ENCODE measurements around the gene UBR3. TPM values are rescaled to one million over a fixed set of nuclear protein-coding genes. Genes with fewer than 3 reads are reported as not detected.

The UBR3 gene
- total RNA-seq, 2 donors from 2014 or later = 49.2 to 54.2 TPM

DNA sequence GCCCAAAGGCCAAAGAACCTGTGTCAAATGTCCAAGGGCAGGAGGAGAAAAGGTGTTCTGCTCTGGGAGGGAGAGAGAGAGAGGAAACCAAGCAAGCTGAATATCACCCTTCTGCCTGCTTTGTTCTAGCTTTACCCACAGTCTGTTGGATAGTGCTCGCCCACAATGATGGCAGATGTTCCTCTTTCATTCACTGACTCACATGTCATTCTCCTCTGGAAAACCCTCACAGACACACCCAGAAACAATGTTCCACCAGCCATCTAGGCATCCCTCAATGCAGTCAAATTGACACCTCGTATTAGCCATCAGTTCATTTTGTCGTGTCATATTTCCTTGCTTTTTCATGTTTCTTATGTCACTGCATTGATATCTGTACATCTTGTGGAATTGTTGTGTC, 150.3 kb downstream of the UBR3 start:
- no peak for DNase-seq (ENCODE audit: low spot score)
- intact Hi-C loops (cut with DNase I) = no loop called here

DNA sequence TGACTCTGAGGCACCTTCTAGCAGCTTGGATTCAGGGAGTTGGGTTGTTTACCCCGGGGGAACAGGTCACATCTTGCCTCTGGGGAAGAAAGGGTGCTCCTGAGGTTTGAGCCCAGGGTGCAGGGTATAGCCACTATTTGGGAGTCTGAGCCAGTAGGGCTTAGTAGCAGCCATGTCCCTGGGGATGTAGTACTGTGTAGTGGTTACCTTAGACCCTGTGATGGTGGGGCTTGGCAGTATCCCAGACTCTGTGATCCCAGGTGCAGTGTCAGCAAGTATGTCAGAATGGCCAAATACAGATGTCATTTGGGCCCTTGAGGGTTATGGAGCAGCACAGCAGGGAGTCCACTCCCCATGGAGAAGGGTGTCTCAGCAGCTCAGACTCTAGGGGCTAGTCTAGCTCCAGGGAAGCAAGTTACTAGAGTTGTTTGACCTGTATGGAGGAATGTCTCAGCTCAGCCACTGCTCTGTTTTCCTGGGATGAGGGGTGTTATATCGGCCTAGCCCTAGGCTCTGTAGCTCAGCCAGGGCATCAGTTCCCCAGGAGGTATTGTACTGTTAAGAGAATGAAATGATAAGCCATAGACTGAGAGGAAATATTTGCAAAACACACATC, 151.3 kb downstream of the UBR3 start:
- DNase-seq (ENCODE audit: low spot score) = no peak
- intact Hi-C loops (cut with DNase I) = no loop called here

DNA sequence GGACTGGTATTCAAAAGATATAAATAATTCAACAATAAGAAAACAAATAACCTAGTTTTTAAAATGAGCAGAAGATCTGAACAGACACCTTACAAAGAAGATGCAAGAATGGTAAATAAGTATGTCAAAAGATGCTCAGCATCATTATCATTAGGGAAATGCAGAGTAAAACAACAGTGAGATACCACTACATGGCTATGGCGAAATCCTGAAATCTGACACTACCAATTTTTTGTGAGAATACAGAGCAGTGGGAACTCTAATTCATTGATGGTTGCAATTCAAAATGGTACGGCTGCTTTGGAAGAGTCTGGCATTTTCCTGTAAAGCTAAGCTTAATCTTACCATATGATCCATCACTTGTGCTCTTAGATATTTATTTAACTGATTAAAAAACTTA, 151.8 kb downstream of the UBR3 start:
- no peak for DNase-seq (ENCODE audit: low spot score)
- intact Hi-C loops (cut with DNase I) = no loop called here

DNA sequence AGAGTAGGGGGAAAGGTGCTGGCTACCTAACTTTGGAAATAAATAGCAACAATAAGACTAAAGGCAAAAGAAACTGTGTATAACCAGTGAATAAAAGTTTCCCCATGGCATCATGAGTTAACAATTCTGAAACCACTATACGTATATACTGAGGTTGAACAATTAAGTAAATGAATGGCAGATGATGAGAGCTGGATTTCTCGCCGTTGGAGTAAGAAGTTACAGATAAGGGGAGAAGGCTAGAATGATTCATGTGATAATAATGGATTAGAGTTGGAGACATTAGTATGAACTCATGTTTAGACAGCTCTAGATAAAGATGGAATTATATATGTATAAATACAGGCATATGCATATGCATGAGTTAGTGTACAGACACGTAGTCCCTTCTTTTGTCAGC, 152.7 kb downstream of the UBR3 start:
- DNase-seq (ENCODE audit: low spot score) = no peak
- intact Hi-C loops (cut with DNase I) = no loop called here

- no peak for DNase-seq (ENCODE audit: low spot score)
- intact Hi-C loops (cut with DNase I) = no loop called here
Observed at GRCh38 chr2:169980643-169981042, 153.4 kb downstream of the UBR3 start.

GRCh38 chr2:169982929-169983328, 155.7 kb downstream of the UBR3 start:
- intact Hi-C loops (cut with DNase I) = no loop called here

DNA sequence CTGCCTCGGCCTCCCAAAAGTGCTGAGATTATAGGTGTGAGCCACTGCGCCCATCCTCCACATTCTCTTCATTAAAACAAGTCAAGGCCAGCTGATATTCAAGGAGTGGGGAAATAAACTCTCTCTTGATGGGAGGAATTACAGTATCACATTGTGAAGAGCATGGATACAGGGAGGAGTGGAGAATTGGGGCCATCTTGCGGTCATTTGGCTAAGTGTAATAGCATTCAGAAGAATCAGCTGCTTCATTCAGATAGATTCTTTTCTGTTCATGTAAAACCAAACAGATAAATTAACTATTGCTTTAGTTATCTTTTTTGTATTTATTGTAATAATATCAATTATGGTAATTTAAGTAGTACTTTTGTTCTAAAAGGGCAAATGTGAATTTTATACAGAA, 156.3 kb downstream of the UBR3 start:
- intact Hi-C loops (cut with DNase I) = no loop called here
- DNase-seq (ENCODE audit: low spot score) = no peak

More at GRCh38 chr2:169982929-169983328, 155.7 kb downstream of the UBR3 start:
- no peak for DNase-seq (ENCODE audit: low spot score)

DNA sequence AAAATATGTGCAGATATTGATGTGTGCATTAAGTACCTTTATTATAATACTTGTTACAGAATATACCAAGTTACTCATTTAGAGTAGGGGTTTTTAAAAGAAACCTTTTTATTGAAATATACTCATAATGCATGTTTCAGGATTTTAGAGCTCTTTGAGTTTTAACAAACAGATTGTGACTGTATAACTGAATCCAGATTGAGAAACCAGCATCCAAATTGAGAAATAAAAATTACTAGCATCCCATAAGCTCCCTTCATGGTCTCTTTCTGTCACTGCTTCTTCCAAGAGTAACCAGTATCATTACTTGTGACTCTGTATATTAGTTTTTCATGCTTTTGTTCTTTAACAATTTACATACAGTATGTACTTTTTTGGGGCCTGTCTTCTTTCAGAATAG, 156.9 kb downstream of the UBR3 start:
- no peak for DNase-seq (ENCODE audit: low spot score)
- intact Hi-C loops (cut with DNase I) = no loop called here

DNA sequence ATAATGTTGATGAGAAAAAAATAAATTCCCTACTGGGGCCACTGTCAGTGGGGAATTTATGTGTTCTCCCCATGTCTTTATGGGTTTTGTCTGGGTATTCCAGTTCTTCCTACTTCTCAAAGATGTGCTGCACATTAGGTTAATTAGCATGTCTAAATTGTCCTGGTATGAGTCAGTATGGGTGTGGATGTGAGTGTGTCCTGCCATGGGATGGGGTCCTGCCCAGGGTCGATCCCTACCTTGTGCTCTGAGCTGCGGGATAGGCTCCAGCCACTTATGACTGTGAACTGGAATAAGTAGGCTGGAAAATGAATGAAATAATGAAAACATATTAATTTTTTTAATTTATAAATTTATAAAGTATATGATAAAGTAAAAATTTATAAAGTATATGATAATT, 167.5 kb downstream of the UBR3 start:
- DNase-seq (ENCODE audit: low spot score) = no peak
- intact Hi-C loops (cut with DNase I) = no loop called here

DNA sequence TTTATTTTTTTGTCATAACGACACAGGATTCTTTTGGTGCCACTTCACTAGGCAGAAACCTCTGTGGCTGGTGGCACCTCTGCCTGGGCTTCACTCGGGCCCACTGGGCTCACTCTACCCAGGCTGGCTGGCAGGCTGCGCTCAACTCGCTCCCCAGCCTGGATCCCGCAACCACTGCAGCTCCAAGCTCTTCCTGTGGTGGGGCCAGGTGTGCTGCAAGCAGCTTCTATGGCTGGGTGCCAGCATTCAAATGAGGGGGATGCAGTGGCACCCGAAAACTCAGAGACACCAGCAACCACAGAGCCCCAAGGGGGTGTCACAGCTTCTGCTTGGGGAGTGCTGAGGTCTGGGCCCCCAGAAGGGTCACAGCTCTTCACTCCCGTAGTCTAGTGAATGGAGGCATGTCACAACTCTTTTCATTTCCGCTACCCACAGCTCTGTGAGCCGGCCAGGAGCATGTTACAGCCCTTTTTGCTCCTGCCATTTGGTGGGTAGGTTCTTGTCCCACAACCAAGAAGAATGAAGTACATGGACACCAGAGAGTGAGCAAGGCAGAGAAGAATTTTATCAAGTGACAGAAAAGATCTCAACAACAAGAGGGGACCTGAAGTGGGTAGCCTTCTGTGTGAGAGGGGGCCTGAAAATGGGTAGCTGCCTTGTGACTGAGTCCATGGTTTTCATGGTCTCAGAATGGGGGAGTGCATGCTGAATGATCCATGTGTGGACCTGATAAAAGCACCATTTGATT, 170.1 kb downstream of the UBR3 start:
- intact Hi-C loops (cut with DNase I) = no loop called here
- no peak for DNase-seq (ENCODE audit: low spot score)

GRCh38 chr2:169999054-169999453, 171.8 kb downstream of the UBR3 start:
- DNase-seq (ENCODE audit: low spot score) = no peak
- intact Hi-C loops (cut with DNase I) = no loop called here

GRCh38 chr2:170002096-170002495, 174.8 kb downstream of the UBR3 start:
- intact Hi-C loops (cut with DNase I) = no loop called here
- DNase-seq (ENCODE audit: low spot score) = no peak

GRCh38 chr2:170005702-170006101, 178.4 kb downstream of the UBR3 start:
- DNase-seq (ENCODE audit: low spot score) = no peak
- intact Hi-C loops (cut with DNase I) = no loop called here

DNA sequence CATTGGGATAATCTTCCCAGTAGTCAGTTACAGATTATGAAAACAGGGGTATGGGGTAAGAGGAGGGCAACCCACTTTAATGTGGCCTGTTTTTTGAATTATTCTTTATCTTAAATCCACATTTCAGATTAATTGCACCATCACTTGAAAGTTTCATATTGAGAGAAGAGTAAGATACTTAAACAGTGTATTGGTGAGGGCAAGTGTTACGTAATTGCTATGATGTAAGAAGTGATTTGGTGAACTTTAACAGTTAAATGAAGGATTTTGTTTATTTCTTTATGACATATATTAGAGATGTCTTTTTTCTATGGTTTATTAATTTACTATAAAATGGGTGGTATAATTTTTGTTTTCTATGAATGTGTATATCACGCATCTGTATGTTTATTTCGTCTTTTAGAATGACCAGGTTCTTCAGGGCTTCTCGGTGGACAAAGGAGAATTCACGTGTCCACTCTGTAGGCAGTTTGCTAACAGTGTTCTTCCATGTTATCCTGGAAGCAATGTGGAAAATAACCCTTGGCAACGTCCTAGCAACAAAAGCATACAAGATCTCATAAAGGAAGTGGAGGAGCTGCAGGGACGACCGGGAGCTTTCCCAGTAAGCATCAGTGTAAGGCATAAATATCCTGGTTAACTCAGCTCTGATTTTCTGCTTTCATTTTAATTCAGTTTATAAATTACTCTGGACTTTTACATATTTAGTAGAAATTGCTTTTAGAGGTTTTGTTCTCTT, 179.5 kb downstream of the UBR3 start:
- intact Hi-C loops (cut with DNase I) = no loop called here
- DNase-seq (ENCODE audit: low spot score) = no peak

DNA sequence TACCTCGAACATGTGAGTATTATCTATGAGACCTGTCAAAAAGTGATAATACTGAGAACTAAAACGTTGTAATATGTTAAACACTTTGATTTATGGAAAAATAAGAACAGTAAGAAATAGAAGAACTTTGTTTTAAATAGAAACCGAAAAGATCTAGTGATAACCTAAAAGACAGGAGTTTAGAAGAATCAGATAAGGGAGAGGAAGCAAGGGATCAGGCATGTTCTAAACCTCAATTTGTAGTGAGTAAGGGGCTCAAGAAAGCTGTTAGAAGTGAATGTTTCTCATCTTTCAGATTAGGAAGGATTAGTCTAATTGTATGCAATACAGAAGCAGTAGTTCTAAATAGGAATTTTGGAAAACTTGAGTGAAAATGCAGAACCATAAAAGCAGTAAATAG, 182.0 kb downstream of the UBR3 start:
- no peak for DNase-seq (ENCODE audit: low spot score)
- intact Hi-C loops (cut with DNase I) = no loop called here

DNA sequence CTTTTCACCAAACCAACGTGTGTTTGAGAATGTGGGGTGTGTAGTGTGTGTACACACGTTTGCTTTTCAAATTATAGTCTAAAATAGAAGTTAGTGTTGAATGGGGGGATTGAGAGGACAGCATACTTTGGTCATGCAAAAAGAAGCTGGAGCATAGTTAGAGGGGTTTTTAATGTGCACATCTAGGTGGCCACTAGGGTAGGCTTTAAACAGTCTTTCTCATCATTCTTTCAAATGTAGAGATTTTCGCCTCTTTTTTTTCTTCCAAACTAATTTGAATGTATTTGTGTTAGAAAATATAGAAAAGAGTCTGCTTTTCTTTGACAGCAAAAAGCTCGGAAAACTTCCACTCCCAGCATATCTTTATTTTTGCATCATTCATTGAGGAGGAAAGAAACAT, 185.5 kb downstream of the UBR3 start:
- DNase-seq (ENCODE audit: low spot score) = no peak
- intact Hi-C loops (cut with DNase I) = no loop called here

- no peak for DNase-seq (ENCODE audit: low spot score)
- intact Hi-C loops (cut with DNase I) = no loop called here
Observed at GRCh38 chr2:170013802-170014551, 186.7 kb downstream of the UBR3 start.

GRCh38 chr2:170014769-170015168, 187.5 kb downstream of the UBR3 start:
- intact Hi-C loops (cut with DNase I) = no loop called here
- DNase-seq (ENCODE audit: low spot score) = no peak

GRCh38 chr2:170017860-170018532, 190.7 kb downstream of the UBR3 start:
- no peak for DNase-seq (ENCODE audit: low spot score)
- intact Hi-C loops (cut with DNase I) = no loop called here

Data from posterior vena cava (tissue), 2 donors.